HG03354 (cell line): Measurements from ENCODE around the gene PDLIM5.
A peak's percentile ranks its signal among the peaks of the same experiment; 100 is the strongest.

Experiments used
- ATAC-seq: cut with Tn5 transposase; IDR thresholded peaks from one replicate; pipeline ENCODE4 v1.9.1; 2021; ENCODE audit warnings: mild to moderate bottlenecking; ENCODE audit not compliant: unreplicated experiment, poor library complexity, severe bottlenecking

The PDLIM5 gene

GRCh38 chr4:94577136-94577535 is 125.4 kb downstream of the PDLIM5 start:
- ATAC-seq = no peak

- ATAC-seq = no peak
Measured at GRCh38 chr4:94578195-94578594, 126.5 kb downstream of the PDLIM5 start.

DNA sequence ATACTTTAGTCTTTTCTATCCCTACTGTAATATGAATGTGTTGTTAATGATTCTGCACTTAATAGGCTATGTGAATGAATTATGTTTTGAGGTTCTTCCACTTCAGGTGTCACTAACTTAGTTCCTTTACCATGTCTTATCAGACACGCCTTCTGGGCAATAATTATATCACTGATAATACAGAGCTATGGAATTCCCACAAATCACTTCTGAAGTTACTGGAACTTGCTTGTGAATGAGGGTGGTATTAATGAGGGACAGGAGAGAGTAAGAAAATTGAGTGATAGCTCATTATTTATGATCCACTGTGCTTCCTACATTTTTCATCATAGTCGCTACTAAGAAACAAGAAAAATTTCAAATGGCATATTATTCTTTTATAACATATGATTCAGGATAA is 130.0 kb downstream of the PDLIM5 start:
- no peak for ATAC-seq

GRCh38 chr4:94582517-94582916 is 130.8 kb downstream of the PDLIM5 start:
- no peak for ATAC-seq

DNA sequence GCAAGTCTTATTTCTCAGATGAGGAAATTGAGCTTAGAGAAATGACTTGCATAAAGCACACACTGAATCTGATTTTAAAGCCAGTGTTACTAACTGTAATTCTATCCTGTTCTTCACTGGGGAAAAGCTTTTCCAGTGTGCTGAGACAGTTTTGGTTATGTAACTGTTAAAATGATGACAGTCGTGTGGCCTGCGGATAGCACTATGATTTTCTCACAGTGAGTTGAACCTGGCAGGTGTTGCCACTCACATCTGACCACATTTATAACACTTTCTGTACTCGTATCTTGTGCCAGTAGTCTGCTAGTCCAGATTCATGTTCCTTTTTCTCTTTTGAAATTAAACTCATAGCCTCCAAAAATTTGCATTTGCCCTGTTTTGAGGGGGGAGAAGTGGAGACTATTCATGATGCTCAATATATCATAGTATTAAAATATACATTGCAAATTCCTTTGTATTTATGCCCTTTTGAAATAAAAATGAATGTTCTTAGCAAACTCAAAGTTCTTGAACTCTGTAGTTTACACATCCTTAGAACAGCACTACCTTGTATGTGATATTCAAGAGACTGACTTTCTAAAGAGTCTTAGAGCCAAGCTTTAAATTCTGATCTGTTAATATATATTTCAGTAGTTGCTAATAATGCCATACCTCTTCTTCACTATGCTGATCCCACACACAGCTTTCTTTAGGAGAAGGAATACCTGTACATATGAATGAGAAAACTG is 132.3 kb downstream of the PDLIM5 start:
- ATAC-seq = no peak

DNA sequence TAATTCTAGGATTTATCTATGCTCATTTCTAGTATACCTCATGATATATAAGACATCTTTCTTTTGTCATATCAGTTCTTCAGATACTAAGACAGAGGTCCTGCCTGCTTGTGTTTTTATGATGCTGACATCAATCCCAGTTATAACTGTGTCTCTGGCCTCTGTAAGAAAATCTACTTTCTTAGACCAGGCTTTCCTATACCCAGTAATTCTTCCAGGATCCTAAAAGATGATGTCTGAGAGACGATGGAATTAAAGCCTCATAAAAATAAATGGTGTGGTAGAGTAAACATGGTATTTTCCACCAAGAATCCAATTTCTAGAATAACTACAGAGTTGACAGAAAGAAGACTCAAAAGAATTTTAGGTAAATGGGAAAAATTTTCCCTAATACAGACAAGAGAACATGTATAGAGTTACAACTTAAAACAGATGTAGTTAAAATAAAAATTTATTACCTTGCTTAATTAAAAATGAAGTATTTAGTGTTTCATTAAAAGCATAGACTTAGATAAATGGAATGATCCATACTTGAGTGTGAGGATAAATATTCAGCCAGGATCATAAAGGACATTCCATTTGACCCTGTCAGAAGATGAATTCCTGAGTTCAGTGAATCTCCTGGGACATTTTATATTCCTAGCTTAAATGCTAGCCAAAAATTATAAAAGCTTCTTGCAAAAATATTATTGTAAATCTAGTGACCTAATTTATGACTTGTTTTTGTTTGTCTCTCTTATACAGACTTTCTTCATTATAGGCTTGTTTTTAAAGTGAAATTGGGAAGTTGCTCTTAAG is 137.4 kb downstream of the PDLIM5 start:
- no peak for ATAC-seq

DNA sequence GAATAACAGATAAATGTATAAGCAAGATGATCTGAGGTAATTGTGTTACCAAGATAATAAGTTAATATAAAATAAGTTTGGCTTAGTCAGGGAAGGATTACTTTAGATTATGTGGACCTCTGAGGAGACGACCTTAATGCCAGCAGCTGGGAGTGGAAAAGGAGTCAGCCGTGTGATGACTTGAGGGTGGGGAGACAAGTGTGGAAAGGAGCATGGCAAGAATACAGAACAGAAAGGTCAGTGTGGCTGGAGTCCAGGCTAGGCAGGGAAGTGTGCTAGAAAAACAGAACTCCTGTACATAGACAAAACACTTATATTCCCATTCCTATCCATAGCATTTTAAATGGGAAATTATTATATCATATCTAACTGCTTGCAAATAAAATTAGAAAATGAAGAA is 138.8 kb downstream of the PDLIM5 start:
- no peak for ATAC-seq

- no peak for ATAC-seq
Measured at GRCh38 chr4:94591289-94591688, 139.5 kb downstream of the PDLIM5 start.

- ATAC-seq = no peak
Measured at GRCh38 chr4:94595013-94595412, 143.3 kb downstream of the PDLIM5 start.

DNA sequence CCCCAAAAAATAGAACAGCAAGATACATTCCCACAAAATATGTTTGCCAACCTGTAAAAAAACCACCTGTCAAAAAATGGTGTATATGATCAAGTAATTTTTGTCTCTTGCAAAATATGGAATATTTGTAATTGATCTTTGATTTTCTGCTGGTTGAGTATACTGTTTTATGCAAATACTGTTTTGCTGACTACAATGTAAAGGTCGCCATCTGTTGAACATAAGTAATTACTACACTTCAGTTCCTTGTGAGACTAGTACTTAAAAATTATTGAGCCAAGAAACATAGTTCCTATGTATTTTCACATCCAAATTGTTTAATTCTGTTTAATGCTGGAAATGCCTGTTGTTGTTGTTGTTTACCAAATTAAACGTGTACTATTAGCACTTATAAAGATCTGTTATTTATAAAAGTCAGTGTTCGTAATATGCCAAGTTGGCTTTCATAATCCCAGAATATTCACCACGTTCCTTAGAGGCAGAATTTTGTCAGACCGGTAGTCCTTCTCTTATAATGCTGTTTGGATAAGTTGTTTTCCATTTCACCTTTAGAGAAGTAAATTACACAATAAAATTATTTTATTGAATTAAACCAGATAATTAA is 144.2 kb downstream of the PDLIM5 start:
- peak; percentile 91 for ATAC-seq

DNA sequence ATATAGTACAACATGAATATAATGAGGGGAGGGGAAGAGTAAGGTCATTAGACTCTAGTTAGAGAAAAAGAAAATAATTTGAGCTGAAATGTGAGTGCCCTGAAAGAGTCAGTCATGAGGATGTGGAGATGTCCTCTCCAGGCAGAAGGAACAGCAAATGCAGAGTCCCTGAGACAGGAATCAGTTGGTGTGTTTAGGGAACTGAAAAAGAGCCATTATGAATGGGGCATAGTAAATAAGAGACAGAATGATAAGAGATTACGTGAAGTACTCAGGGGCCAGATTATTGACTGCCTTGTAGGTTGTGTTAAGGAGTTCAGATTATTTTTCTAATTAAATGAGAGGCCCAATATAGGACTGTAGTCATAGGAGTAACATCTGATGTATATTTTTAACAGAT is 147.0 kb downstream of the PDLIM5 start:
- no peak for ATAC-seq

DNA sequence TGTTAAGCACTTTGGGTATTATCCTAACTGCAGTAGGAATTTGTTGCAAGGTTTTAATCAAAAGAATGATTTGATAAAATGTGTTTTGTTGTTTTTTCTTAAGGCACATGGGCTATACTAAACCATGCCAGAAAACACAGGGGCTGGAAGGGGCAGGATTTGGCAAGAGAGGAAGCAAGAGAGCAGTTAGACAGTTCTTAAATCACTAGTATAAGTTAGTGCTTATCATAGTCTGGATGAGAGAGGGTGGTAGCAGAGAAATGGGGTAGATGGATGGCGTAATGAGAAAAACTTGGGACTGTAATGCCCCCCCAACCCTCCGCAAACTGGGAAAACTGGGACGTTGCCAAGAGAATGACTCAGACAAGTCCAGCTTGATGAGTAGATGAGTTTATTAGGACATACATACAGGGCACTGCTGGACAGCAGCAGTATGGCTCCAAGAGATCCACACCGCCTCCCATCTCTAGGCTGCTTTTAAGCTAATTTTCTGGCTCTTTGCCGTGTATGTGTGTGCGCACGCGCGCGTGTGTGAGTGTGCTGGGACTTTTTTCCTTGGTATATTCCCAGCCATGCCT is 151.5 kb downstream of the PDLIM5 start:
- no peak for ATAC-seq

DNA sequence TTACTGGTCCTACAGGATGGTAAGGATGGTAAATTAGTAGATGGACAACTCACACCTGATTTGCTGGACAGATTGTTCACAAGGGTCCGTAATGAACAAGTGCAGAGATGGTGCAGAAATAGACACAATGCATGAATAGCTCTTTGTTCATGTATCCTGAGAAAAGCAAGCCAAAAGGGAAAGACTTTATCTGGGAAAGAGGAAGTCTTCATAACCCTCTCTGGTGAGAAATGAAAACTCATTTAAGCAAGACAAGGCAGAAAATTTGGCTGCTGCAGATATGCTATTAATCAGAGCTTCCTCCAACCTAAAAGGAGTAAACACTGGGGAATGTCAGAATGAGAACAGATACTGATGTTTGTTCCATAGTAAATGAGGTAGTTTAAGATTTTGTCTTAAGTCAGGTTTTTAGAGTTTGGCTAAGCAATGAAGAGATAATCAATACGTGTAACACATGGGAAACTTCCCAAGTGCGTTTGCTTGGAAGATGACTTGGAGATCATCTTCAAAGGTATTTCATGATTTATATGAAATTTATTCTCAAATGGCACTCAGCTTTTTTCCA is 153.6 kb downstream of the PDLIM5 start:
- no peak for ATAC-seq

DNA sequence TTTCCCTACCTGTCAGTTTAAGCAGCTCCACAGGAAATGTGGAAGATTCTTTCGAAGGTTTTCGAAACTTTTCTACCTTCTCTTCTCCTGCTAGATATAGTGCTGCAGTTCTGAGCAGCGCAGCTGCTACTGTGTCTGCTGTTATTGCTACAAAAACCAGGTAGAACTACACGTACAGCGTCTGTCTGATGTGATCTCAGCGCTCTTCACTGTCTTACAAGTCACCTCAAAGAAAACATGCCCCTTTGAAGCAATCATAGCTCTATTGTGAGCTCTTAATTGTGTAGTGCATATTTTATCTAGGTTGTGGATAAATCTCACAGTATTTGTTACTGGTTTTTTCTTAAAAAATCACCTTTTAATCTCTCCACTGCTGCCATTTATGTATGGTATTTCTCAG is 158.4 kb downstream of the PDLIM5 start:
- no peak for ATAC-seq

GRCh38 chr4:94613248-94613647 is 161.5 kb downstream of the PDLIM5 start:
- ATAC-seq = no peak

- no peak for ATAC-seq
Measured at GRCh38 chr4:94615451-94615850, 163.7 kb downstream of the PDLIM5 start.

DNA sequence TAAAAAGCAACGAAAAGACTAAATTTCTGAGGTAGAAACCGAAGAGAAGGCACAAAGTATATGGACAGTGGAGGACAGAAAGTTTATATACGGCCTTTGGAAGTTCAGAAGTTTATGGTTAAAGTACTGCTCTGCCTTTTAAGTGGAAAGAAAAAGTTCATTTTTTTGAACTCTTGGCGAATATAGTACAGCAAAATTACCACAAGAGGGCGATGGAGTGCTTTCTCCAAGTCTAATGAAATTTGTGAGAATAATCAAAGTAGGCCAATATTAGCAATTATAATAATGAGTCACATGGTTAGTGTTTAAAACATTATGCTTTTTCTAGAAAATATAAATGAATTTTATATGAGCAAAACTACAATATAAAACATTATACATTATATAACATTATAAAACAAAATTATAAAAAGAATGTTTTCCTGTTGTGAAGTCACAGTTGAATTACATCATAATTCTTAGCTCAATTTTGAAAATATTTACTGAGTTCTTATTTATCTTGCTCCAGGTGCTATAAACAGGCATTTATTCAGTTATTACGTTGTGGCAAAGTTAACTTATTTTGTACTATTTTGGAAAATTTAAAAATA is 169.8 kb downstream of the PDLIM5 start:
- ATAC-seq = no peak

DNA sequence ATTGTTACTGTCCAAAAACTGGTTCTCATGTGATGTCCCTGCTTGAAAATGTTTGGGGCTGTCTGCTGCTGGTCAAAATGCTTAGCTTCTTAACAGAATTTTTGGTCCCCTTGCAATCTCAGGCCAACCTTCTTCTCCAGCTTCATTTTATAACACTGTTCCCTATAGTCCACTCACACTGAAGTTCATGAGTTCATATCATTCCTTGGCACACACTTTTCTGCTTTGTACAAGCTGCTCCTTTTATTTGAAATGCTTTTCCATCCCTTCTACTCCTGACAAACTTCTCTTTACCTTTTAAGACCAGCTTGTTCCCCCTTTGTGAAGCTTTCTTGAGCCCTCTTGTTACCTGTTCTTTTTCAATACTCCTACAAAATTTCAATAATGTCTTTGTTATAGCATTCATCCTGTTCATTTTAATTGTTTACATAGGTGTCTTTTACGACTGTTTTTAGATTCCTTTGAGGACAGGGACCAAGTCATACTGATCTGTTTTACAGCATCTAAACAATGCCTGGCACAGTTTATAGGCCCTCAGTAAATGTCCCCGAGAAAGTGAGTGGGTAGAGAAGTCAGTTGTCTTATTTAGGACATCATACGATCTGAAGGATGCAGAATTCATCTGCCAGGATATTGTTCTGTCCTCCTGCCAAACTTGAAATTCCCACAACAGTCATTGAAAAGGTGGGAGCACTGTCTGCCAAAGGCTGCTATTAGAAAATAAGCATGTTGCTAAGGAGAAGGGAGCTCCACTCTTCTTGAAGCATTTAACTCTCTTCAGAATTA is 171.6 kb downstream of the PDLIM5 start:
- no peak for ATAC-seq

DNA sequence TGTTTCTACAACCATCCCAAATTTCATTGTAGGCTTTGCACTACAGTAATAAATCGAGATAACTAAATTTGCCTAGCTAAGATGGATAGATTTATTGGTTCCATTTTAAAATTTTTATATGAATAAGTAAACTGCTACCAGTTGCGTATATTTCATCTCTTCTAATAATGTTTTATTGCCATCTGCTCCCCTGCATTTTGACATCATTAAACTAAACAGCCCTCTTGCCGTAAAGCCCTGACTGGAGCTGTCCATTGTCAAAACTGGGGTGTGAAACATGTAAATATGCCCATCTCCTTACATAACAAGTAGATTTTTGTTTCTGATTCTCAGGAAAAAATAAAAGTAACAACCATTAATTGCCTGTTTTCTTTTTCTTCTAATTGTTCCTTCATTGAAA is 175.2 kb downstream of the PDLIM5 start:
- no peak for ATAC-seq
